Measurements from ENCODE around the gene PCDHGA4. TPM values are rescaled to one million over a fixed set of nuclear protein-coding genes. Genes with fewer than 3 reads are reported as not detected.
"Not testable (repeated sequence)": the region's sequence is repeated elsewhere in the genome, so short reads cannot be mapped to it uniquely, and the experiment has no call there.

Gene PCDHGA4
- total RNA-seq, 1 experiment from 2014 or later = 0.26 TPM

DNA sequence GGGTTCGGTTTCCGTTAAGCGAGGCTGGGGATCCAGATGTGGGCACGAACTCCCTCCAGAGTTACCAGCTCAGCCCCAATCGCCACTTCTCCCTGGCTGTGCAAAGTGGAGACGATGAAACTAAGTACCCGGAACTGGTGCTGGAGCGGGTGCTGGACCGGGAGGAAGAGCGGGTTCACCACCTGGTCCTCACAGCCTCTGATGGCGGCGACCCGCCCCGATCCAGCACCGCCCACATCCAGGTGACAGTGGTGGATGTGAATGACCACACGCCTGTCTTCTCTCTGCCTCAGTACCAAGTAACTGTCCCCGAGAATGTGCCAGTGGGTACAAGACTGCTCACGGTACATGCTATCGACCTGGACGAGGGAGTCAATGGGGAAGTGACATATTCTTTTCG is 28.5 kb downstream of the PCDHGA4 start:
- Mint-ChIP-seq H3K9me3 (ENCODE audit: unreplicated experiment) (peaks cover 2% of the 10 kb centered on the region), H3K36me3 (ENCODE audit: insufficient read depth, unreplicated experiment) (peaks cover 4% of the 10 kb centered on the region), H3K4me1 (ENCODE audit: insufficient read depth, unreplicated experiment) (no peaks in the 10 kb centered on the region), H3K4me3 (ENCODE audit: unreplicated experiment) (no peak overlapping the region), H3K27ac (ENCODE audit: low read depth, unreplicated experiment) (no peak overlapping the region), H3K27me3 (ENCODE audit: insufficient read depth, unreplicated experiment) (no peaks in the 10 kb centered on the region)
- BruUV-seq (replicated peaks) = no TSS peak
- CTCF ChIA-PET = interaction anchor here (0.6 to 1.9 kb wide), 18 partner anchors 9 to 234 kb away, joined by 3 to 12 read pairs (median 4); partner anchors contain the start of genes PCDHB11, PCDHGA8, PCDHGC3 and TAF7
- intact Hi-C loops (cut with micrococcal nuclease) = no loop called here
- POLR2A ChIA-PET = interaction anchor here (1.1 to 1.2 kb wide), 2 partner anchors 141 to 178 kb away, joined by 3 to 4 read pairs; no protein-coding TSS in a partner anchor
- TF ChIP-seq, protein P1, sequence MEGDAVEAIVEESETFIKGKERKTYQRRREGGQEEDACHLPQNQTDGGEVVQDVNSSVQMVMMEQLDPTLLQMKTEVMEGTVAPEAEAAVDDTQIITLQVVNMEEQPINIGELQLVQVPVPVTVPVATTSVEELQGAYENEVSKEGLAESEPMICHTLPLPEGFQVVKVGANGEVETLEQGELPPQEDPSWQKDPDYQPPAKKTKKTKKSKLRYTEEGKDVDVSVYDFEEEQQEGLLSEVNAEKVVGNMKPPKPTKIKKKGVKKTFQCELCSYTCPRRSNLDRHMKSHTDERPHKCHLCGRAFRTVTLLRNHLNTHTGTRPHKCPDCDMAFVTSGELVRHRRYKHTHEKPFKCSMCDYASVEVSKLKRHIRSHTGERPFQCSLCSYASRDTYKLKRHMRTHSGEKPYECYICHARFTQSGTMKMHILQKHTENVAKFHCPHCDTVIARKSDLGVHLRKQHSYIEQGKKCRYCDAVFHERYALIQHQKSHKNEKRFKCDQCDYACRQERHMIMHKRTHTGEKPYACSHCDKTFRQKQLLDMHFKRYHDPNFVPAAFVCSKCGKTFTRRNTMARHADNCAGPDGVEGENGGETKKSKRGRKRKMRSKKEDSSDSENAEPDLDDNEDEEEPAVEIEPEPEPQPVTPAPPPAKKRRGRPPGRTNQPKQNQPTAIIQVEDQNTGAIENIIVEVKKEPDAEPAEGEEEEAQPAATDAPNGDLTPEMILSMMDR (IDR thresholded peaks at IDR 0.05; ENCODE audit: unreplicated experiment) = no peak
- DNase-seq (ENCODE audit: unreplicated experiment) = no peak

DNA sequence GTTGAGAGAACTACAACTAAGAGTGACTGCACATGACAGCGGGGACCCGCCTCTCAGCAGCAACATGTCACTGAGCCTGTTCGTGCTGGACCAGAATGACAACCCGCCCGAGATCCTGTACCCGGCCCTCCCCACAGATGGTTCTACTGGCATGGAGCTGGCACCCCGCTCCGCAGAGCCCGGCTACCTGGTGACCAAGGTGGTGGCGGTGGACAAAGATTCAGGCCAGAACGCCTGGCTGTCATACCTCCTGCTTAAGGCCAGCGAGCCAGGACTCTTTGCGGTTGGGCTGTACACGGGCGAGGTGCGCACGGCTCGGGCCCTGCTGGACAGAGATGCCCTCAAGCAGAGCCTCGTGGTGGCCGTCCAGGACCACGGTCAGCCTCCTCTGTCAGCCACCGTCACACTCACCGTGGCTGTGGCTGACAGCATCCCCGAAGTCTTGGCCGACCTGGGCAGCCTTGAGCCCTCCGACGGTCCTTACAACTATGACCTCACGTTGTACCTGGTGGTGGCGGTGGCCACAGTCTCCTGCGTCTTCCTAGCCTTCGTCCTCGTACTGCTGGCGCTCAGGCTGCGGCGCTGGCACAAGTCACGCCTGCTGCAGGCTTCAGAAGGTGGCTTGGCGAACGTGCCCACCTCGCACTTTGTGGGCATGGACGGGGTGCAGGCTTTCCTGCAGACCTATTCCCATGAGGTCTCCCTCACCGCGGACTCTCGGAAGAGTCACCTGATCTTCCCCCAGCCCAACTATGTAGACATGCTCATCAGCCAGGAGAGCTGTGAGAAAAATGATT is 29.8 kb downstream of the PCDHGA4 start:
- ChIA-PET POLR2A (no interaction called here), CTCF (interaction anchor here (1.1 kb wide), 1 partner anchor 179 kb away, joined by 4 read pairs; no protein-coding TSS in a partner anchor)
- Mint-ChIP-seq H3K9me3 (ENCODE audit: unreplicated experiment) (peaks cover 14% of the 10 kb centered on the region), H3K27ac (ENCODE audit: low read depth, unreplicated experiment) (no peak overlapping the region), H3K27me3 (ENCODE audit: insufficient read depth, unreplicated experiment) (no peaks in the 10 kb centered on the region), H3K4me3 (ENCODE audit: unreplicated experiment) (no peak overlapping the region), H3K36me3 (ENCODE audit: insufficient read depth, unreplicated experiment) (peaks cover 4% of the 10 kb centered on the region), H3K4me1 (ENCODE audit: insufficient read depth, unreplicated experiment) (no peaks in the 10 kb centered on the region)
- intact Hi-C loops (cut with micrococcal nuclease) = no loop called here
- DNase-seq (ENCODE audit: unreplicated experiment) = no peak
- TF ChIP-seq, protein P1 (IDR thresholded peaks at IDR 0.05; ENCODE audit: unreplicated experiment) = no peak
- BruUV-seq (replicated peaks) = no TSS peak

DNA sequence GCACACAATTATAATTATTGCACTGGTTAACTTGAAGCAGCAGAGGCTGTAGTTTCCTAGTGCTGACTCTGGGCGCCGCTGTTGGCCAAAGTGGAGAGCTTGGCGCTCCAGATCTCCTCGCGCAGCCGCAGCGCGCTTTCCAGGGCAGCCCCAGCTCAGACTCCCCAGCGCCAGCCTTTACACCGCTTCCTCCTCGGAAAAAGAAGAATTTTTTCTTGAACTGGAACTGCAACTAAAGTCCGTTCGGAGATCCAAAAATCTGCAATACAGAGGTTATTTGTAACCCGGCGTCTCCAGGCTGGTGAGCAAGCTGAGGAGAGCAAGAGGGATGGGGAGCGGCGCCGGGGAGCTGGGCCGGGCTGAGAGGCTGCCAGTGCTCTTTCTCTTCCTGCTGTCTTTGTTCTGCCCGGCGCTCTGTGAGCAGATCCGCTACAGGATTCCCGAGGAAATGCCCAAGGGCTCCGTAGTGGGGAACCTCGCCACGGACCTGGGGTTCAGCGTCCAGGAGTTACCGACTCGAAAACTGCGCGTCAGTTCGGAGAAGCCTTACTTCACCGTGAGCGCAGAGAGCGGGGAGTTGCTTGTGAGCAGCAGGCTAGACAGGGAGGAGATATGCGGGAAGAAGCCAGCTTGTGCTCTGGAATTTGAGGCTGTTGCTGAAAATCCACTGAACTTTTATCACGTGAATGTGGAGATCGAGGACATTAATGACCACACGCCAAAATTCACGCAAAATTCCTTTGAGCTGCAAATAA is 32.9 kb downstream of the PCDHGA4 start, which contains the start of gene PCDHGB4:
Gene PCDHGB4 (plus strand): TSS at position 142 of the 755 bp plus-strand sequence. CDS start 187 bp downstream, at position 329.
- H3K9me3 Mint-ChIP-seq (ENCODE audit: unreplicated experiment) = peaks cover 20% of the 10 kb centered on the region
- H3K27ac Mint-ChIP-seq (ENCODE audit: low read depth, unreplicated experiment); H3K4me3 Mint-ChIP-seq (ENCODE audit: unreplicated experiment); DNase-seq (ENCODE audit: unreplicated experiment); H3K36me3 Mint-ChIP-seq (ENCODE audit: insufficient read depth, unreplicated experiment); H3K27me3 Mint-ChIP-seq (ENCODE audit: insufficient read depth, unreplicated experiment); BruUV-seq (replicated peaks); H3K4me1 Mint-ChIP-seq (ENCODE audit: insufficient read depth, unreplicated experiment); POLR2A ChIA-PET; intact Hi-C loops (cut with micrococcal nuclease): not testable (repeated sequence)
- CTCF ChIA-PET = interaction anchor here (1.0 to 3.3 kb wide), 3 partner anchors 25 to 137 kb away, joined by 3 to 16 read pairs (median 8); partner anchors contain the start of genes PCDHGA10 and TAF7

DNA sequence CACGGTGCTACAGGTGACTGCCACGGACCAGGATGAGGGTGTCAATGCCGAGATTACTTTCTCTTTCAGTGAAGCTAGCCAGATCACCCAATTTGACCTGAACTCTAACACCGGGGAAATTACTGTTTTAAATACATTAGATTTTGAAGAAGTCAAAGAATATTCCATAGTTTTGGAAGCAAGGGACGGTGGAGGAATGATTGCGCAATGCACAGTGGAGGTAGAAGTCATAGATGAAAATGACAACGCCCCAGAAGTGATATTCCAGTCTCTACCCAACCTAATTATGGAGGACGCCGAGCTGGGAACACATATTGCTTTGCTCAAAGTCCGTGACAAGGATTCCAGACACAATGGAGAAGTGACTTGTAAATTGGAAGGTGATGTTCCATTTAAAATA is 33.8 kb downstream of the PCDHGA4 start:
- BruUV-seq (replicated peaks) = no TSS peak
- TF ChIP-seq, protein P1 (IDR thresholded peaks at IDR 0.05; ENCODE audit: unreplicated experiment) = no peak
- Mint-ChIP-seq H3K9me3 (ENCODE audit: unreplicated experiment) (peaks cover 21% of the 10 kb centered on the region), H3K36me3 (ENCODE audit: insufficient read depth, unreplicated experiment) (no peaks in the 10 kb centered on the region), H3K27me3 (ENCODE audit: insufficient read depth, unreplicated experiment) (no peaks in the 10 kb centered on the region), H3K27ac (ENCODE audit: low read depth, unreplicated experiment) (no peak overlapping the region), H3K4me3 (ENCODE audit: unreplicated experiment) (no peak overlapping the region), H3K4me1 (ENCODE audit: insufficient read depth, unreplicated experiment) (no peaks in the 10 kb centered on the region)
- ChIA-PET POLR2A (no interaction called here), CTCF (interaction anchor here (1.0 to 3.3 kb wide), 3 partner anchors 24 to 136 kb away, joined by 3 to 16 read pairs (median 8); partner anchors contain the start of genes PCDHGA10 and TAF7)
- intact Hi-C loops (cut with micrococcal nuclease) = no loop called here
- DNase-seq (ENCODE audit: unreplicated experiment) = no peak

Measured in MCF 10A (cell line).